ENCODE data around the gene ERGIC1. TPM values are rescaled to one million over a fixed set of nuclear protein-coding genes. Genes with fewer than 3 reads are reported as not detected.

ERGIC1 gene
- total RNA-seq, 1 donor from 2014 or later: 168 TPM

GRCh38 chr5:172825610-172826204 lies 8.3 kb upstream of the ERGIC1 start:
- DNase-seq (ENCODE audit: extremely low read depth, low read depth, low spot score): no peak

GRCh38 chr5:172827841-172828240 lies 6.2 kb upstream of the ERGIC1 start:
- DNase-seq (ENCODE audit: extremely low read depth, low read depth, low spot score): no peak

- DNase-seq (ENCODE audit: extremely low read depth, low read depth, low spot score): no peak
Measured at GRCh38 chr5:172828911-172829431, 5.1 kb upstream of the ERGIC1 start.

GRCh38 chr5:172830275-172830799 lies 3.7 kb upstream of the ERGIC1 start:
- no peak for DNase-seq (ENCODE audit: extremely low read depth, low read depth, low spot score)

GRCh38 chr5:172830876-172831662 lies 3.0 kb upstream of the ERGIC1 start:
- DNase-seq (ENCODE audit: extremely low read depth, low read depth, low spot score): no peak

GRCh38 chr5:172832383-172833315 lies 1.4 kb upstream of the ERGIC1 start:
- no peak for DNase-seq (ENCODE audit: extremely low read depth, low read depth, low spot score)

GRCh38 chr5:172833372-172833685 lies 722 bp upstream of the ERGIC1 start:
- no peak for DNase-seq (ENCODE audit: extremely low read depth, low read depth, low spot score)

- no peak for DNase-seq (ENCODE audit: extremely low read depth, low read depth, low spot score)
Measured at GRCh38 chr5:172834415-172835289, 601 bp downstream of the ERGIC1 start.

- DNase-seq (ENCODE audit: extremely low read depth, low read depth, low spot score): no peak
Measured at GRCh38 chr5:172835290-172835993, 1.4 kb downstream of the ERGIC1 start.

- DNase-seq (ENCODE audit: extremely low read depth, low read depth, low spot score): no peak
Measured at GRCh38 chr5:172835994-172836356, 1.9 kb downstream of the ERGIC1 start.

GRCh38 chr5:172837640-172838039 lies 3.6 kb downstream of the ERGIC1 start:
- no peak for DNase-seq (ENCODE audit: extremely low read depth, low read depth, low spot score)

GRCh38 chr5:172838151-172838875 lies 4.3 kb downstream of the ERGIC1 start:
- DNase-seq (ENCODE audit: extremely low read depth, low read depth, low spot score): no peak

- DNase-seq (ENCODE audit: extremely low read depth, low read depth, low spot score): no peak
Measured at GRCh38 chr5:172839669-172840431, 5.8 kb downstream of the ERGIC1 start.

GRCh38 chr5:172840432-172841154 lies 6.5 kb downstream of the ERGIC1 start:
- DNase-seq (ENCODE audit: extremely low read depth, low read depth, low spot score): no peak

- no peak for DNase-seq (ENCODE audit: extremely low read depth, low read depth, low spot score)
Measured at GRCh38 chr5:172841256-172841655, 7.2 kb downstream of the ERGIC1 start.

- DNase-seq (ENCODE audit: extremely low read depth, low read depth, low spot score): no peak
Measured at GRCh38 chr5:172843825-172844576, 9.9 kb downstream of the ERGIC1 start.

GRCh38 chr5:172844577-172844838 lies 10.5 kb downstream of the ERGIC1 start:
- no peak for DNase-seq (ENCODE audit: extremely low read depth, low read depth, low spot score)

Data from glomerular endothelial cell (primary cell).